Pancreas (tissue), 10 donors: ENCODE results near the gene MYCBPAP. TPM values are rescaled to one million over a fixed set of nuclear protein-coding genes. Genes with fewer than 3 reads are reported as not detected.

Experiments used
- ATAC-seq, 4 donors: fragments of 200-7000 bp; cut with Tn5 transposase; one replicate each; pipeline versions ENCODE4 v1.8.0 to v1.9.1; 2020; ENCODE audit warnings: mild to moderate bottlenecking in 4 of 4, moderate library complexity in 4 of 4
- DNase-seq, 6 donors: peaks; one replicate each; pipeline ENCODE4 v3.0.0-alpha.2; 2020
- FAIRE-seq: peaks from 2 replicates; lab custom pipeline; 2012; peaks lifted over from hg19 to GRCh38; lab: Jason Lieb, UNC
- H3K27ac ChIP-seq, 4 donors: fragments of 200-600 bp; sonication (generic); 1 replicate in 3 of 4; 2 replicates in 1 of 4; pipeline versions ENCODE4 v1.5.0 to v1.8.0; 2020
- H3K27me3 ChIP-seq, 4 donors: fragments of 200-600 bp; one replicate each; pipeline ENCODE4 v1.8.0; 2021
- H3K36me3 ChIP-seq, 3 donors: fragments of 200-600 bp; sonication (generic) in 1 of 3; one replicate each; pipeline versions ENCODE4 v1.5.0 to v1.8.0; 2020 to 2021
- H3K4me1 ChIP-seq, 3 donors: fragments of 200-600 bp; one replicate each; pipeline ENCODE4 v1.8.0; 2021
- H3K4me3 ChIP-seq, 4 donors: fragments of 200-600 bp; sonication (generic) in 2 of 4; one replicate each; pipeline versions ENCODE4 v1.5.0 to v1.8.0; 2020 to 2021
- H3K9me3 ChIP-seq, 4 donors: fragments of 200-600 bp; one replicate each; pipeline ENCODE4 v1.8.0; 2021
- CTCF ChIP-seq, 4 donors: fragments of 200-600 bp; sonication (generic) in 3 of 4; IDR thresholded peaks; one replicate each; pipeline versions ENCODE4 v1.5.0 to v1.8.0; 2021; ENCODE audit warnings: antibody characterized with exemption in 4 of 4
- WGBS, 2 donors: extraction: QIAGEN DNeasy Blood & Tissue Kit; methylation state at CpG; one replicate each; pipeline ENCODE4 v1.1.7; 2013; 5-methylcytosine and 5-hydroxymethylcytosine counted together
- intact Hi-C, 3 donors: fragments of 100-400 bp; cut with DNase I; formaldehyde crosslinking; loops; one replicate each; pipeline versions ENCODE4 v1.11.1 to v1.14.2; 2022
- polyA plus RNA-seq, 2 donors: library from polyadenylated mRNA; stranded (reverse); fragments of 200-250 nt; gene quantifications; one replicate each; pipeline ENCODE4 v1.2.3, GENCODE V29; 2013
- total RNA-seq, 6 donors: library from RNA; stranded (reverse); fragmentation: NEBNext Ultra II Directional in 4 of 6; extraction: Animal tissue kit (Norgen Biotek cat#: 25700) in 4 of 6; gene quantifications; one replicate each; pipeline versions ENCODE4 v1.2.1 to v1.2.4, GENCODE V29; 2021 to 2023
- donor health status: healthy with polysubstance abuse.
- donor health status: DM: no; HTN: no; CAD: no; lungs with moderate emphysema.
- donor health status: DM: no; HTN: no; CAD: no.
- donor health status: control.
- donor health status: control.
- donor health status: Bipolar disorder and iron deficiency.
- donor health status: DM: yes; HTN: yes; CAD: no.
- donor health status: DM: no; HTN: no; CAD: no.
- donor health status: DM: no; HTN: no; CAD: no.
- donor health status: DM: yes; HTN: yes; CAD: no.

Gene MYCBPAP
- total RNA-seq: 1 to 10 TPM in 3 of 6 donors, under 1 TPM in 3; 0.43 to 1.1 (median 0.80) TPM
- polyA plus RNA-seq: 1 to 10 TPM; 1.1 to 1.7 TPM

GRCh38 chr17:50507871-50508572, at the start of gene MYCBPAP:
MYCBPAP (plus strand) TSS chr17:50508439; CDS start chr17:50508675, 236 bp downstream.
- H3K27me3 ChIP-seq: no peaks in the 10 kb centered on the region
- no peaks in the 10 kb centered on the region for H3K9me3 ChIP-seq
- H3K4me3 ChIP-seq: peak within 1 kb of the TSS; percentile 49 to 54 (median 52)
- no peak for FAIRE-seq
- intact Hi-C loops: no loop called here
- no peak for TF ChIP-seq CTCF (IDR thresholded peaks at IDR 0.05)
- WGBS, 2 donors: 17 to 19% methylated on average over 53 to 65 of the region's 66 CpGs
- peaks cover 0 to 4% (median 0%) of the 10 kb centered on the region in 3 donors for H3K4me1 ChIP-seq
- peak within 1 kb of the TSS in 3 of 4 donors; percentile 45 to 56 (median 50) for H3K27ac ChIP-seq
- ATAC-seq: peak; percentile 81 to 90 (median 83)
- H3K36me3 ChIP-seq: no peaks in the 10 kb centered on the region
- peak; percentile 64 to 90 (median 74) for DNase-seq

DNA sequence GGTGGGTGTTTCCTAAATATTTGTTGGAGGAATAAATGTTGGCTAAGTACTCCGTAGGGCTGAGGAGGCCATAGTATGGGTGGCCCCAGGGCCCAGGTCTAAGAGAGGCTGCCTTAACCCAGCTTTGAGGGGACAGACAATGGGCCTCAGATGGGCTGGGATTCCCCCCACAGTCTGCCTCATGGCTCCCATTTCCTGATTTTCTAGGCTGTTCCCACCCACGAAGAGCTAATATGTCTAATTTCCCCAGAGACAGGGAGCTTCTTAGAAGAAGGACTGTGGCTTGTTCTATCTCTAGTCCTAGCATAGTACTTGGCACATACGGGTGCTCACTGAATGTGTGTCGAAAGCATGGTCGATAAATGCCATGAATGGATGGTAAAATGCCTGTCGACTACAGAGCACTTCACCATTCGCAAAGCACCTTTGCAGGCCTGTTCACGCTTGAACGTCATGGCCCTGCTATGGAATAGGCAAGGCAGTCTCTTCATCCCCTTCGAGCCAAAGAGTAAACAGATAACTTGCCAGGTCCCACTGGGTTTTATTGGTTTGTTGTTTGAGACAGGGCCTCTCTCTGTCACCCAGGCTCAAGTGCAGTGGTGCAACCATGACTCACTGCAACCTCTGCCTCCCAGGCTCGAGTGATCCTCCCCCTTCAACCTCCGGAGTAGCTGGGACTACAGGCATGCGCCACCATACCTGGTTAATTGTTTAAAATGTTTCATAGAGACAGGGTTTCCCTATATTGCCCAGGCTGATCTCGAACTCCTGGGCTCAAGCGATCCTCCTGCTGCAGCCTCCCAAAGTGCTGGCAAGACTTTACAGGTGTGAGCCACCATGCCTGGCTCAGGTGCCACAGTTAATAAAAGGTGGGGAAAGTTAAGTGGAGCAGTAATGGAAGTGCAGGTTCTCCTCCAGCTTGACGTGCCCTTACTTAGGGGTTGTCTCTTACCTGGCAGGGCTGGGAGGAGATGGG, 49.2 kb upstream of the MYCBPAP start:
- FAIRE-seq (no peak), ATAC-seq (no peak), DNase-seq (no peak)
- Histone ChIP-seq H3K4me3 (no peak overlapping the region), H3K27me3 (no peaks in the 10 kb centered on the region), H3K9me3 (no peaks in the 10 kb centered on the region), H3K36me3 (no peaks in the 10 kb centered on the region), H3K27ac (no peak overlapping the region), H3K4me1 (no peaks in the 10 kb centered on the region)
- intact Hi-C loops: no loop called here
- TF ChIP-seq CTCF (IDR thresholded peaks at IDR 0.05): no peak
- 81 to 83% methylated on average over 16 of the region's 16 CpGs for WGBS, 2 donors

DNA sequence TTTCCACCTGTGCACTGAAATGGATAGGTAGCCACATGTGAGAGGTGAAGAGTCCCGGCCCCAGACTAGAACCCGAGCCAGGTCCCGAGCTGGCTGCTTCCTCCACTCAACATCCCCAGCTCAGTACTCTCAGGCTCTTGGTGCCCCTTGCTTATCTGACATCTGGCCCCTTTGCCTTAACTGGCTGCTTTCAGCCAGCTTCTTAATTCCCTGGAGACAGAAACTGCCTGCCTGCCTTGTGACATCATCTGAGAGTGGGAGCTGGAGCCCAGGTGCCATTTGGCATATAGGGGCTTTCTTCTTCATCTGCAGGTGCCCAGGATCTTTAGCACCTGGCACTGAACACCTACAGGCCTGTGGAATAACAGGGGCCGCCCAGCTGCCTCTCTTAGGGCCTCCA, 48.5 kb upstream of the MYCBPAP start:
- ATAC-seq (no peak), DNase-seq (no peak), FAIRE-seq (no peak)
- Histone ChIP-seq H3K27me3 (no peaks in the 10 kb centered on the region), H3K36me3 (no peaks in the 10 kb centered on the region), H3K27ac (no peak overlapping the region), H3K4me1 (no peaks in the 10 kb centered on the region), H3K4me3 (no peak overlapping the region), H3K9me3 (no peaks in the 10 kb centered on the region)
- TF ChIP-seq CTCF (IDR thresholded peaks at IDR 0.05): no peak
- intact Hi-C loops: no loop called here
- 87 to 94% methylated on average over 4 of the region's 4 CpGs for WGBS, 2 donors

DNA sequence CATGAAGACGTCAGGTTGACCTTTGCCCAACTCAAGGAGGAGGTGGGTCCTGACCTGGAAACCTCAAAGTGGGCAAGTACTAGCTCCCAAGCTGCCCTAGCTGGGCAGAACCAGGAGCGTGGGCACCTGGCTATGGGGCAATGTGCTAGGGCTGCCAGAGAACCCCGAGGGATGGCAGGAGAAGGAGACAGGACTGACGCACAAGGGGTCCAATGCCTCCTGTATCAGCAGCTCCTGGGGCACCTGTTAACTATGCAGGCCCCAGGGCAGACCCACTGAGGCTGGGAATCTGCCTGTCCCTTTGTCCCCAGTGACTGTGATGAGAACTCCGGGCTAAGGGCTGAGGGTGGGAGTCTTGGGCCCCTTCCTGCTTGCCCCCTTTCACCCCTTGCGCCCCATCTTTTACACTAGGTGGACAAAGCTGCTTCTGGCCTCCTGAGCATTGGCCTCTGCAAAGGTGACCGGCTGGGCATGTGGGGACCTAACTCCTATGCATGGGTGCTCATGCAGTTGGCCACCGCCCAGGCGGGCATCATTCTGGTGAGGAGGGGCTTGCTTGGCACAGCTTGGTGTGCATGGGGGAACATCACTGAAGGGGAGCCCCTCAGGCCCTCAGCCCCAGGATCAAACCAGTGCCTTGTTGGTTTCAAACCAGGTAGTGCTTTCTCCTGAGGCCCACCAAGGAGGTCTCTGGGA, 47.3 kb upstream of the MYCBPAP start:
- DNase-seq: no peak
- Histone ChIP-seq H3K36me3 (no peaks in the 10 kb centered on the region), H3K4me1 (no peaks in the 10 kb centered on the region), H3K27me3 (no peaks in the 10 kb centered on the region), H3K4me3 (no peak overlapping the region), H3K27ac (no peak overlapping the region), H3K9me3 (no peaks in the 10 kb centered on the region)
- TF ChIP-seq CTCF (IDR thresholded peaks at IDR 0.05): no peak
- FAIRE-seq: no peak
- intact Hi-C loops: no loop called here
- WGBS, 2 donors: 85 to 89% methylated on average over 9 of the region's 9 CpGs
- no peak for ATAC-seq
